Prostate gland (tissue), 2 donors: ENCODE results near the gene MIOX.

Experiments
- CTCF ChIP-seq, 4 experiments: fragments of 200-600 bp in 2 of 4; fragments of 450-650 bp in 2 of 4; sonication (generic) in 2 of 4; IDR thresholded peaks; 1 replicate in 3 of 4; 2 replicates in 1 of 4; pipeline ENCODE4 v1.5.1; 2016 to 2019; ENCODE audit warnings: antibody characterized with exemption in 4 of 4, mild to moderate bottlenecking in 2 of 4, moderate library complexity in 2 of 4
- POLR2A ChIP-seq: fragments of 450-650 bp; IDR thresholded peaks from one replicate; pipeline ENCODE4 v1.6.1; 2016; ENCODE audit warnings: antibody characterized with exemption, mild to moderate bottlenecking
- POLR2AphosphoS5 ChIP-seq: sonication (generic); formaldehyde crosslinking; IDR thresholded peaks from one replicate; pipeline ENCODE4 v1.6.1; 2017; ENCODE audit warnings: antibody characterized with exemption

- TF ChIP-seq POLR2A (no peak), CTCF (IDR thresholded peaks at IDR 0.05) (no peak), POLR2AphosphoS5 (no peak)
Observed at GRCh38 chr22:50482107-50483074, 4.3 kb upstream of the MIOX start.
